IMR-90 (cell line): ENCODE measurements around the gene ROBO1. TPM values are rescaled to one million over a fixed set of nuclear protein-coding genes. Genes with fewer than 3 reads are reported as not detected.

ENCODE experiments used
- ATAC-seq: fragments of 200-7000 bp; cut with Tn5 transposase; 2 replicates; pipeline ENCODE4 v1.9.1; 2020; ENCODE audit warnings: low read depth, mild to moderate bottlenecking, moderate library complexity
- BruUV-seq: library from RNA; stranded (reverse); fragments of 400-500 nt; replicated peaks from 2 replicates; lab custom pipeline; 2021; lab: Mats Ljungman, UMichigan
- CTCF ChIA-PET: fragments of 300-600 bp; formaldehyde crosslinking; extraction: SDS; loops from one replicate; lab custom pipeline; 2021; ENCODE audit warnings: antibody characterized with exemption; lab: Yijun Ruan, JAX
- POLR2A ChIA-PET: fragments of 300-600 bp; sonication (Branson Sonifier 250); formaldehyde crosslinking; loops from one replicate; lab custom pipeline; 2022; ENCODE audit warnings: antibody characterized with exemption; ENCODE audit not compliant: unreplicated experiment; lab: Charles Lee
- DNase-seq: peaks from one replicate; pipeline ENCODE4 v3.0.0; 2013
- H2AFZ ChIP-seq: replicated peaks from 2 replicates; pipeline ENCODE3; 2013; ENCODE audit warnings: low read length, mild to moderate bottlenecking; ENCODE audit not compliant: poor library complexity
- H2AK5ac ChIP-seq: 2 replicates; pipeline ENCODE4 v1.6.1; 2013; ENCODE audit warnings: low read depth, low read length, inconsistent platforms
- H2AK9ac ChIP-seq: replicated peaks from 2 replicates; pipeline ENCODE3; 2013; ENCODE audit warnings: mild to moderate bottlenecking, low read depth, low read length, moderate library complexity; ENCODE audit not compliant: poor library complexity
- H2BK120ac ChIP-seq: 2 replicates; pipeline ENCODE4 v1.6.1; 2013; ENCODE audit warnings: low read depth, low read length, inconsistent platforms
- H2BK15ac ChIP-seq: 3 replicates; pipeline ENCODE4 v1.6.1; 2013; ENCODE audit warnings: low read depth, low read length, inconsistent platforms
- H2BK20ac ChIP-seq: 2 replicates; pipeline ENCODE4 v1.6.1; 2013; ENCODE audit warnings: low read depth, mild to moderate bottlenecking, inconsistent platforms, low read length, moderate library complexity
- H2BK5ac ChIP-seq: 2 replicates; pipeline ENCODE4 v1.6.1; 2013; ENCODE audit warnings: mild to moderate bottlenecking, low read depth, low read length, inconsistent platforms; ENCODE audit not compliant: poor library complexity, severe bottlenecking
- H3K14ac ChIP-seq: replicated peaks from 2 replicates; pipeline ENCODE4 v1.6.1; 2013; ENCODE audit warnings: low read depth, low read length, inconsistent platforms
- H3K18ac ChIP-seq: 2 replicates; pipeline ENCODE4 v1.6.1; 2013; ENCODE audit warnings: low read depth, low read length, control low read depth
- H3K23ac ChIP-seq: 2 replicates; pipeline ENCODE4 v1.6.1; 2013; ENCODE audit warnings: low read depth, low read length, inconsistent platforms
- H3K27ac ChIP-seq: 2 replicates; pipeline ENCODE4 v1.5.1; 2013; ENCODE audit warnings: mild to moderate bottlenecking, control low read depth, low read length; ENCODE audit not compliant: insufficient read depth
- H3K27me3 ChIP-seq: 2 replicates; pipeline ENCODE4 v1.6.1; 2013; ENCODE audit warnings: low read length; ENCODE audit not compliant: control insufficient read depth, insufficient read depth
- H3K36me3 ChIP-seq: 2 replicates; pipeline ENCODE4 v1.6.1; 2013; ENCODE audit warnings: low read length, mixed read lengths; ENCODE audit not compliant: control insufficient read depth, insufficient read depth
- H3K4ac ChIP-seq: 2 replicates; pipeline ENCODE4 v1.6.1; 2013; ENCODE audit warnings: low read depth, low read length, inconsistent platforms
- H3K4me1 ChIP-seq: 2 replicates; pipeline ENCODE4 v1.6.1; 2013; ENCODE audit warnings: low read length, mixed read lengths; ENCODE audit not compliant: control insufficient read depth, insufficient read depth
- H3K4me2 ChIP-seq: 2 replicates; pipeline ENCODE4 v1.6.1; 2013; ENCODE audit warnings: low read depth, mild to moderate bottlenecking, control low read depth, low read length, moderate library complexity
- H3K4me3 ChIP-seq: 2 replicates; pipeline ENCODE4 v1.5.1; 2013; ENCODE audit warnings: low read depth, mild to moderate bottlenecking, control low read depth, low read length, moderate library complexity; ENCODE audit not compliant: insufficient read depth
- H3K56ac ChIP-seq: 2 replicates; pipeline ENCODE4 v1.6.1; 2013; ENCODE audit warnings: low read length, inconsistent platforms; ENCODE audit not compliant: insufficient read depth; ENCODE audit errors: extremely low read depth
- H3K79me1 ChIP-seq, 2 experiments: 2 replicates each; pipeline ENCODE4 v1.6.1; 2013; ENCODE audit warnings: low read length in 2 of 2, inconsistent platforms in 1 of 2, low read depth in 1 of 2
- H3K9ac ChIP-seq: 2 replicates; pipeline ENCODE4 v1.6.1; 2013; ENCODE audit warnings: low read depth, low read length, control low read depth
- H3K9me1 ChIP-seq: 2 replicates; pipeline ENCODE4 v1.6.1; 2013; ENCODE audit warnings: low read length, inconsistent platforms; ENCODE audit not compliant: insufficient read depth
- H3K9me3 ChIP-seq: 2 replicates; pipeline ENCODE4 v1.6.1; 2013; ENCODE audit warnings: low read length; ENCODE audit not compliant: control insufficient read depth, insufficient read depth
- H4K20me1 ChIP-seq: 2 replicates; pipeline ENCODE4 v1.6.1; 2013; ENCODE audit warnings: low read length, inconsistent platforms; ENCODE audit not compliant: insufficient read depth
- H4K5ac ChIP-seq: 2 replicates; pipeline ENCODE4 v1.6.1; 2013; ENCODE audit warnings: mild to moderate bottlenecking, low read depth, low read length, control low read depth
- H4K8ac ChIP-seq, 2 experiments: 2 replicates each; pipeline ENCODE4 v1.6.1; 2013; ENCODE audit warnings: low read depth in 2 of 2, low read length in 2 of 2, control low read depth in 1 of 2, inconsistent platforms in 1 of 2
- H4K91ac ChIP-seq: 2 replicates; pipeline ENCODE4 v1.6.1; 2013; ENCODE audit warnings: low read depth, low read length, inconsistent platforms; ENCODE audit not compliant: insufficient read depth
- CEBPB ChIP-seq: IDR thresholded peaks from 2 replicates; pipeline ENCODE4 v1.6.1; 2012; ENCODE audit warnings: low read depth, low read length, improper control_type of control experiment
- FOS ChIP-seq: fragments of 150-350 bp; IDR thresholded peaks from 2 replicates; pipeline ENCODE4 v1.6.1; 2016; ENCODE audit warnings: low read depth, low read length
- MXI1 ChIP-seq: IDR thresholded peaks from 2 replicates; pipeline ENCODE4 v1.6.1; 2012; ENCODE audit warnings: low read depth, mild to moderate bottlenecking, low read length, moderate library complexity, borderline replicate concordance
- NFE2L2 ChIP-seq: fragments of 150-350 bp; IDR thresholded peaks from 2 replicates; pipeline ENCODE4 v1.6.1; 2016; ENCODE audit warnings: low read depth, mild to moderate bottlenecking, low read length
- RCOR1 ChIP-seq: IDR thresholded peaks from 2 replicates; pipeline ENCODE4 v1.6.1; 2012; ENCODE audit warnings: mild to moderate bottlenecking, low read length, improper control_type of control experiment; ENCODE audit not compliant: insufficient replicate concordance
- RFX5 ChIP-seq: IDR thresholded peaks from 2 replicates; pipeline ENCODE4 v1.8.0; 2012; ENCODE audit warnings: low read depth, mild to moderate bottlenecking, low read length, moderate library complexity
- SMC3 ChIP-seq: fragments of 150-350 bp; IDR thresholded peaks from 2 replicates; pipeline ENCODE4 v1.6.1; 2016; ENCODE audit warnings: low read depth, mild to moderate bottlenecking, antibody characterized with exemption, low read length, moderate library complexity
- WGBS, 2 experiments: methylation state at CpG; one replicate each; pipeline versions ENCODE4 v1.1.5 to v1.1.7; 2013; ENCODE audit warnings: missing lambda C conversion rate in 2 of 2; ENCODE audit not compliant: insufficient read length in 1 of 2; ENCODE audit errors: extremely low coverage in 2 of 2; 5-methylcytosine and 5-hydroxymethylcytosine counted together
- dilution Hi-C: fragments of 300-500 bp; cut with HindIII; formaldehyde crosslinking; loops from one replicate; pipeline ENCODE4 v1.14.3; 2018; ENCODE audit warnings: low sequenced_read_pairs; ENCODE audit not compliant: unreplicated experiment
- in situ Hi-C: fragments of 300-500 bp; cut with MboI; formaldehyde crosslinking; loops from 3 replicates; pipeline ENCODE4 v1.14.3; 2019; ENCODE audit warnings: low sequenced_read_pairs, inconsistent platforms, mixed read lengths
- intact Hi-C: fragments of 100-400 bp; cut with micrococcal nuclease; formaldehyde crosslinking; loops from 2 replicates; pipeline ENCODE4 v1.10.0; 2022
- polyA plus RNA-seq, 3 experiments: library from polyadenylated mRNA; depleted of rRNA; stranded (reverse); fragments of >200 nt; gene quantifications; 2 replicates each; pipeline ENCODE4 v1.2.3, GENCODE V29; 2012; ENCODE audit warnings: low replicate concordance in 1 of 3
- total RNA-seq: library from RNA; depleted of rRNA; stranded (reverse); fragments of >200 nt; gene quantifications from 2 replicates; pipeline ENCODE4 v1.2.3, GENCODE V29; 2012
- TF ChIP-seq, protein P1 (sequence below): conservative IDR thresholded peaks from 2 replicates; pipeline ENCODE4 v1.5.1; 2012; ENCODE audit warnings: mild to moderate bottlenecking, low read depth, low read length, improper control_type of control experiment
- TF ChIP-seq, protein P2 (sequence below): fragments of 150-350 bp; IDR thresholded peaks from 2 replicates; pipeline ENCODE4 v1.6.1; 2017; ENCODE audit warnings: mild to moderate bottlenecking, antibody characterized with exemption, low read length, low read depth
- TF ChIP-seq, protein P3 (sequence below): fragments of 150-350 bp; IDR thresholded peaks from 2 replicates; pipeline ENCODE4 v1.6.1; 2016; ENCODE audit warnings: low read depth, mild to moderate bottlenecking, low read length, moderate library complexity, borderline replicate concordance

Gene ROBO1
- total and polyA plus RNA-seq, 2 of the 4 experiments (the other 2 are of a cell fraction), result 24.1 to 53.9 TPM

DNA sequence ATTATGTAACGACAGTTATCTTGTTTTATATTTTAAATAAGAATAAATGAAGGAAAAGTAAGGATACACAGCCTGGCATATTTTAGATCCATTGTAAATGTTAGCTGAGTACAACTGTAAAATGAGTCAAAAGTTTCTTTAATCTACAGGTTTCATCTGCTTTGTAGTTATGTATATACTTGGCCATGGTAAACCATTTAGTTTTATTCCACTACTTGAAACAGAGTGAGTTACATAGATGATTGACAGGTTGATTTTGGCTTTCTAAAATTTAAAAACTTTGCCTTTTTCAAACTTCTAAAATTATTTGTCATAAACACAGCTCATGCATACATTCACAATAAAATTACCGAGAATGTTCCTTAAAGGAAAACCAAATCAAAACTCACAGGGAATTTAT is 371.2 kb downstream of the ROBO1 start:
- no peak overlapping the region for H3K4me3 ChIP-seq
- H3K23ac ChIP-seq, result no peak overlapping the region
- intact Hi-C loops, result no loop called here
- WGBS, 2 experiments, result no CpG with 5 or more reads among the region's 2 CpGs
- no peak for TF ChIP-seq RCOR1
- TF ChIP-seq, protein P1, sequence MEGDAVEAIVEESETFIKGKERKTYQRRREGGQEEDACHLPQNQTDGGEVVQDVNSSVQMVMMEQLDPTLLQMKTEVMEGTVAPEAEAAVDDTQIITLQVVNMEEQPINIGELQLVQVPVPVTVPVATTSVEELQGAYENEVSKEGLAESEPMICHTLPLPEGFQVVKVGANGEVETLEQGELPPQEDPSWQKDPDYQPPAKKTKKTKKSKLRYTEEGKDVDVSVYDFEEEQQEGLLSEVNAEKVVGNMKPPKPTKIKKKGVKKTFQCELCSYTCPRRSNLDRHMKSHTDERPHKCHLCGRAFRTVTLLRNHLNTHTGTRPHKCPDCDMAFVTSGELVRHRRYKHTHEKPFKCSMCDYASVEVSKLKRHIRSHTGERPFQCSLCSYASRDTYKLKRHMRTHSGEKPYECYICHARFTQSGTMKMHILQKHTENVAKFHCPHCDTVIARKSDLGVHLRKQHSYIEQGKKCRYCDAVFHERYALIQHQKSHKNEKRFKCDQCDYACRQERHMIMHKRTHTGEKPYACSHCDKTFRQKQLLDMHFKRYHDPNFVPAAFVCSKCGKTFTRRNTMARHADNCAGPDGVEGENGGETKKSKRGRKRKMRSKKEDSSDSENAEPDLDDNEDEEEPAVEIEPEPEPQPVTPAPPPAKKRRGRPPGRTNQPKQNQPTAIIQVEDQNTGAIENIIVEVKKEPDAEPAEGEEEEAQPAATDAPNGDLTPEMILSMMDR, result no peak
- TF ChIP-seq, protein P2, sequence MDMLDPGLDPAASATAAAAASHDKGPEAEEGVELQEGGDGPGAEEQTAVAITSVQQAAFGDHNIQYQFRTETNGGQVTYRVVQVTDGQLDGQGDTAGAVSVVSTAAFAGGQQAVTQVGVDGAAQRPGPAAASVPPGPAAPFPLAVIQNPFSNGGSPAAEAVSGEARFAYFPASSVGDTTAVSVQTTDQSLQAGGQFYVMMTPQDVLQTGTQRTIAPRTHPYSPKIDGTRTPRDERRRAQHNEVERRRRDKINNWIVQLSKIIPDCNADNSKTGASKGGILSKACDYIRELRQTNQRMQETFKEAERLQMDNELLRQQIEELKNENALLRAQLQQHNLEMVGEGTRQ, result no peak
- no peak for TF ChIP-seq RFX5
- no peak for TF ChIP-seq CEBPB
- no peak for TF ChIP-seq NFE2L2
- TF ChIP-seq, protein P3, sequence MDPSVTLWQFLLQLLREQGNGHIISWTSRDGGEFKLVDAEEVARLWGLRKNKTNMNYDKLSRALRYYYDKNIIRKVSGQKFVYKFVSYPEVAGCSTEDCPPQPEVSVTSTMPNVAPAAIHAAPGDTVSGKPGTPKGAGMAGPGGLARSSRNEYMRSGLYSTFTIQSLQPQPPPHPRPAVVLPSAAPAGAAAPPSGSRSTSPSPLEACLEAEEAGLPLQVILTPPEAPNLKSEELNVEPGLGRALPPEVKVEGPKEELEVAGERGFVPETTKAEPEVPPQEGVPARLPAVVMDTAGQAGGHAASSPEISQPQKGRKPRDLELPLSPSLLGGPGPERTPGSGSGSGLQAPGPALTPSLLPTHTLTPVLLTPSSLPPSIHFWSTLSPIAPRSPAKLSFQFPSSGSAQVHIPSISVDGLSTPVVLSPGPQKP, result no peak
- no peak for TF ChIP-seq FOS
- no peak for TF ChIP-seq MXI1
- TF ChIP-seq SMC3, result no peak
- no peak overlapping the region for H3K18ac ChIP-seq
- dilution Hi-C loops, result no loop called here
- no peak overlapping the region for H3K14ac ChIP-seq
- no peaks in the 10 kb centered on the region for H3K4me1 ChIP-seq
- no peak overlapping the region for H2AFZ ChIP-seq
- H2AK9ac ChIP-seq, result no peak overlapping the region
- H3K56ac ChIP-seq, result no peak overlapping the region
- no peak for ATAC-seq
- H4K8ac ChIP-seq, result no peak overlapping the region
- H3K9me1 ChIP-seq, result no peaks in the 10 kb centered on the region
- H3K36me3 ChIP-seq, result no peaks in the 10 kb centered on the region
- POLR2A ChIA-PET, result no interaction called here
- no peak overlapping the region for H2BK120ac ChIP-seq
- H2BK15ac ChIP-seq, result no peak overlapping the region
- H3K27me3 ChIP-seq, result no peaks in the 10 kb centered on the region
- CTCF ChIA-PET, result no interaction called here
- no TSS peak for BruUV-seq
- in situ Hi-C loops, result no loop called here
- no peak overlapping the region for H3K27ac ChIP-seq
- H3K4ac ChIP-seq, result no peak overlapping the region
- H4K91ac ChIP-seq, result no peak overlapping the region
- no peaks in the 10 kb centered on the region for H4K20me1 ChIP-seq
- no peak overlapping the region for H3K9ac ChIP-seq
- H2BK20ac ChIP-seq, result no peak overlapping the region
- H3K4me2 ChIP-seq, result no peak overlapping the region
- no peaks in the 10 kb centered on the region for H3K9me3 ChIP-seq
- no peak overlapping the region for H2AK5ac ChIP-seq
- H4K5ac ChIP-seq, result no peak overlapping the region
- H2BK5ac ChIP-seq, result no peak overlapping the region
- DNase-seq, result no peak
- H3K79me1 ChIP-seq, result no peaks in the 10 kb centered on the region
